ENCODE results near the gene HPCAL1. TPM values are rescaled to one million over a fixed set of nuclear protein-coding genes. Genes with fewer than 3 reads are reported as not detected.
"Not testable (repeated sequence)": the region's sequence is repeated elsewhere in the genome, so short reads cannot be mapped to it uniquely, and the experiment has no call there.

Gene HPCAL1
- total RNA-seq, 2 donors from 2014 or later = 43.9 to 52.0 TPM

GRCh38 chr2:10435820-10436204, 133.1 kb downstream of the HPCAL1 start:
- Mint-ChIP-seq H3K27me3 (ENCODE audit: low read depth) (peaks cover 8% of the 10 kb centered on the region), H3K27ac (no peak overlapping the region), H3K9me3 (no peaks in the 10 kb centered on the region), H3K36me3 (ENCODE audit: insufficient read depth in 2 of 2) (peaks cover 0 to 7% of the 10 kb centered on the region in 2 donors), H3K4me1 (ENCODE audit: low read depth) (peaks cover 11% of the 10 kb centered on the region), H3K4me3 (no peak overlapping the region)
- ATAC-seq (replicated peaks in 1 of 2) = no peak
- DNase-seq = no peak

DNA sequence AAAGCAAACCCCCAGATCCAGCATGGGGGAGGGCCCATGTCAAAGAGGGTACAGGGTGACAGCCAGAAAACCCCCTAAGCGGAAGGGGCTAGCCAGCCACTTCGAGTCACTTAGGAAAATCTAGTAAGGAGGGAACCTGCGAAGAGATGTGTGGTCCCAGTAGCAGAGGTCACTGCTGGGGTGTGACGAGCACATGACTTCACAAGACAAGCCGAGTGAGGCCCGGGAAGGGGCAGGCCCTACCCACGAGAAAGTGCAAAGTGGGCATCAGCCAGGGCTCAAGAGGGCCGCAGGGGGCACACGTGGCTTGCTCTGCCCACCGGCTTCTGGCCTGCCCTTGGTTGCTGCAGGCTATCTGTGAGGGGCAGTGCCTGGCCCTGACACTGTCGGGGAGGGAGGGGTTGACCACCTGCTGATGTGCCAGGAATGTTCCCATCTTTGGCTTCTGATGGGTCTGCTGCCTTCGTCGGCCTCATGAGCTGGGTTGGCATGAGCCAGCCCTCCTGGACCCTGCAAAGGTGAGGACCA, 133.9 kb downstream of the HPCAL1 start:
- Mint-ChIP-seq H3K36me3 (ENCODE audit: insufficient read depth in 2 of 2) (peaks cover 3 to 11% of the 10 kb centered on the region in 2 donors), H3K27me3 (ENCODE audit: low read depth) (peaks cover 8% of the 10 kb centered on the region), H3K4me3 (no peak overlapping the region), H3K9me3 (no peaks in the 10 kb centered on the region), H3K27ac (no peak overlapping the region), H3K4me1 (ENCODE audit: low read depth) (peaks cover 11% of the 10 kb centered on the region)
- DNase-seq (no peak), ATAC-seq (replicated peaks in 1 of 2) (no peak)

DNA sequence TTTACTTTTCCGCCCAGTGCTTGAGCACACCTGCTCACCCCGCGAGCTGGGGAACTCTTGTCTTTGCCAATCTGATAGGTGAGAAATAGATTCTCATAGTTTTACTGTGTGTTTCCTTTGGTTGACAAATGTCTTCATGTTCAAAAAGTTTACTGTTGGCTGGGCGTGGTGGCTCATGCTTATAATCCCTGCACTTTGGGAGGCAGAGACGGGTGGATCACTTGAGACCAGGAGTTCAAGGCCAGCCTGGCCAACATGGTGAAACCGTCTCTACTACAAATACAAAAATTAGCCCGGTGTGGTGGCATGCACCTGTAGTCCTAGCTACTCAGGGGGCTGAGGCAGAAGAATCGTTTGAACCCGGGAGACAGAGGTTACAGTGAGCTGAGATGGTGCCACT, 135.1 kb downstream of the HPCAL1 start:
- Mint-ChIP-seq H3K36me3 (ENCODE audit: insufficient read depth in 2 of 2) (peaks cover 7 to 20% of the 10 kb centered on the region in 2 donors), H3K4me3 (no peak overlapping the region), H3K27ac (no peak overlapping the region), H3K4me1 (ENCODE audit: low read depth) (peaks cover 16% of the 10 kb centered on the region), H3K27me3 (ENCODE audit: low read depth) (peaks cover 8% of the 10 kb centered on the region), H3K9me3 (no peaks in the 10 kb centered on the region)
- DNase-seq (no peak), ATAC-seq (replicated peaks in 1 of 2) (no peak)

DNA sequence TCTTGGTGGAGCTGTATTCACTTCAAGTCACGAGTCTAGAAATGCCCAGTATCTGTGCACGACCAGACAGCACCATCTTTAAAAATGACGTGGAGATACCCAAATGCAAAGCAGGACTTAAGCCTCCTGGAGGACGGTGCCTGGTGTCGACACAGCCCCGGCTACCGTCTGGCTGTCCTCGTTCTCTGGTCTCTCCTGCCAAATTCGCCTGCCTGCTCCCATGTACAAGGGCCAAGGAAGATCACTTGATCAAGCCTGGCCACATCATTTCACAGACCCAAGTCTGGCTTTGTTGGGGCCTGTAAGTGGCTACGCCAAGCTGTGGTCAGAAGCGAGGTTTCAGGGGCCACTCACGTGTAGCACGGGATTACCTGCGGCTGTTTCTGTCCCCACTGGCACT, 136.0 kb downstream of the HPCAL1 start:
- Mint-ChIP-seq H3K27ac (no peak overlapping the region), H3K4me1 (ENCODE audit: low read depth) (peaks cover 20% of the 10 kb centered on the region)
- no peak for DNase-seq

DNA sequence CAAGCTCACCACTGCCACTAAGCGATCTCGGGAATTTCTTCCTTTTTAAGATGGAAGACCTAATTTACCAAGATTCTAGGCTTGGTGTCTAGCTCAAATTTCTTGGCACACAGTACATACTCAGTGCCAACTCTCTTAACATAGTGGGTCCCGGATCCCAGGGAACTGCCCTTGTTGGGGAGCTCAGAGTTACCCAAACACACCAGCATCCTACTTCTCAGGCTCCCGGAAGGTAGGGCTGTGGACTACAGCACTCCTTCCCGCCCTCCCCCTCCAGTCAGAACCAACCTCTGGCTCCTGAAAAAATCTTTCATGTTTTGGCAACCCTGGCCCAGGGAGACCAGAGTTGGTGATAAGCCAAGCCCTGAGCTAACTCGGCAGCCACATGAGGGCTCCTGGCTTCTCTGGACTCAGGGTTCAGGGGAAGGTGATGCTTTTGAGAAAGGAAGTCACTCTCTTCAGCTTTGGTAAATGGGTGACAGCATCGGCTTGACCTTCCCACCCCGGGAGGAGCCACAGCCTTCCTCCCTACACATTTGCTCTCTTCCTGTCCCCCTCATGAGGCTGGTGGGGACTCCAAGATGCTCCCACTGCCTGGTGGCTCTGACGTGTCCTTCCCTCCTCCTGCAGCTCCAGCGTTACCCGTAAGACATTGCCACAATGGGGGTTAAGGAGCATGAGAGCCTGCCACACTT, 136.6 kb downstream of the HPCAL1 start:
- ATAC-seq (replicated peaks in 1 of 2) (no peak), DNase-seq (no peak)
- H3K4me3 Mint-ChIP-seq = no peak overlapping the region
- H3K27ac Mint-ChIP-seq = no peak overlapping the region
- peaks cover 27% of the 10 kb centered on the region for H3K4me1 Mint-ChIP-seq (ENCODE audit: low read depth)
- no peaks in the 10 kb centered on the region for H3K9me3 Mint-ChIP-seq
- H3K36me3 Mint-ChIP-seq (ENCODE audit: insufficient read depth in 2 of 2) = peaks cover 15 to 34% of the 10 kb centered on the region in 2 donors
- no peaks in the 10 kb centered on the region for H3K27me3 Mint-ChIP-seq (ENCODE audit: low read depth)

More for the DNA sequence above, 136.0 kb downstream of the HPCAL1 start:
- Mint-ChIP-seq H3K4me3 (no peak overlapping the region), H3K36me3 (ENCODE audit: insufficient read depth in 2 of 2) (peaks cover 12 to 29% of the 10 kb centered on the region in 2 donors), H3K9me3 (no peaks in the 10 kb centered on the region), H3K27me3 (ENCODE audit: low read depth) (no peaks in the 10 kb centered on the region)
- ATAC-seq (replicated peaks in 1 of 2) = no peak

DNA sequence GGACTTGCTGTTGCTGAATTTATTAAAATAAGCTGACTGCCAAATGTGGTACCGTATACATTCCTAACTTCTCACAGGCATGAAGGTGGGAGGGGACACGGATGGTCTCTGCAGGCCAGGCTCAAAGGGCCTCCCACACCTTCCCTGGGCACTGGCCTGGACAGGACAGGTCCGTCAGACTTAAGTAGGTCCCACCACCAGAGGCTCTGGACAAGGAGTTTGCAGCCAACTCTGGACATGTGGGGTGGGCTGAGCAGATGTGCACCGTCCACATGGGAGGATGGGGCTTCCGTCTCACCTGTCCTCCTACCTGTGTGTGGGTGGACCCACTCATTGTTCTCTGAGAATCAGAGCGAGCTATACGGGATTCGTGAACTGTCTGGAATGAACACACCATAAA, 137.3 kb downstream of the HPCAL1 start:
- Mint-ChIP-seq H3K27ac (no peak overlapping the region), H3K27me3 (ENCODE audit: low read depth) (no peaks in the 10 kb centered on the region), H3K4me3 (no peak overlapping the region), H3K4me1 (ENCODE audit: low read depth) (peaks cover 33% of the 10 kb centered on the region), H3K36me3 (ENCODE audit: insufficient read depth in 2 of 2) (peaks cover 16 to 35% of the 10 kb centered on the region in 2 donors), H3K9me3 (no peaks in the 10 kb centered on the region)
- ATAC-seq (replicated peaks in 1 of 2) (no peak), DNase-seq (no peak)

DNA sequence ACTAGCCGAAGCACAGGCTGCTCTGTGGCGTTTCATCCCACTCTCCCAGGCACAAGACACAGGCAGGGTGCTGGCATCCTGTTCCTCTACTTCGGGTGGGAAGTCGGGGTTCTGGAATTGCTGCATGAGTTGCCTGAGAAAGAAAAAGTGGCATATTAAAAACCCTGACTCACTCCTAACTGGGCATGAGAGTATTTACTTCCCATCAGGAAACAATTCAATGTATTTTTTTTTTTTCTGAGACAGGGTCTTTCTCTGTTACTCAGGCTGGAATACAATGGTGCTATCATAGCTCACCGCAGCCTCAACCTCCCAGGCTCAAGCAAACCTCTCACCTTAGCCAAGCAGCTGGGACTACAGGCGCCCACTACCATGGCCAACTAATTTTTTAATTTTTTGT, 138.0 kb downstream of the HPCAL1 start:
- no peak for DNase-seq
- no peaks in the 10 kb centered on the region for H3K9me3 Mint-ChIP-seq
- H3K27ac Mint-ChIP-seq = no peak overlapping the region
- H3K36me3 Mint-ChIP-seq (ENCODE audit: insufficient read depth in 2 of 2) = peaks cover 16 to 35% of the 10 kb centered on the region in 2 donors
- H3K4me3 Mint-ChIP-seq = no peak overlapping the region
- no peak for ATAC-seq (replicated peaks in 1 of 2)
- no peaks in the 10 kb centered on the region for H3K27me3 Mint-ChIP-seq (ENCODE audit: low read depth)
- H3K4me1 Mint-ChIP-seq (ENCODE audit: low read depth) = peaks cover 41% of the 10 kb centered on the region

DNA sequence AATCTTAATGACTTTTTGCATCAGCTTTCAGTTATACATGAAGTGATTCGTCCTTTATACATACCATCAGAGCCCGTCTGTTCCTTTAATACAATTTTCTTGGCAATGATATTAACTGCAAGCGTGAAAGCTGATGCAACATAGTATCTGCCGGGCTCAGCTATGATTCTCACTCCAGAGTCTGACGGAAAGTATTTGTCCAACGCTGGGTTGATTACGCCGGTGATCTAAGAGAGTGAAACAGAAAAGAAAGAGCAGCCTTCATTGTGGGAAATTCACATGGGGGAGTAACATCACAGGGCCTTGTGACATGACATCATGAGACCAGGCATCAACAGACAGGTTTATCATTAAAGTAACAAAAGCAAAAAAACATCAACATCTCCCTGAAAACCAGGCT, 139.2 kb downstream of the HPCAL1 start:
- peaks cover 50% of the 10 kb centered on the region for H3K4me1 Mint-ChIP-seq (ENCODE audit: low read depth)
- peak; percentile 42 to 50 for ATAC-seq (replicated peaks in 1 of 2)

DNA sequence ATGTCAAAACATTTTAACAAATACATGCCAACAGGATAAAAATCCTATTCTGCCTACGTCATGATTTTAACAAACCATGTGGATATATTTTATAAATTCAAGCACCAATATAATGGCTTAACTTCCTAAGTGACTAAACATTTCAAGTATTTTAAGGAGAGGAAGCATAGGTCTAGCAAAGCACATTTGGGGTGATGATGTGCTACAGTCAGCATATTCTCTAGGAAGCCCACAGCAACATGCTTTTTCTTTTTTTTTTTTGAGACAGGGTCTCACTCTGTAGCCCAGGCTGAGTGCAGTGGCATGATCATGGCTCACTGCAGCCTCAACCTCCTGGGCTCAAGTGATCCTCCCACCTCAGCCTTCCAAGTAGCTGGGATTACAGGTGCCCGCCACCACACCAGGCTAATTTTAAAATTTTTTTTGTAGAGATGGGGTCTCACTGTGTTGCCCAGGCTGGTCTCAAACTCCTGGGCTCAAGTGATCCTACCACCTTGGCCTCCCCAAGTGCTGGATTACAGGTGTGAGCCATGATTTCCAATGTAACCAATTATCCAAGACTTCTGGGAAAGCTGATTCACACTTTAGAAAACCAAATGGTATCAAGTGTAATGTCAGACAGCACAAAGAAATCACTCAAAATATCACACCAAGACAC, 139.9 kb downstream of the HPCAL1 start:
- H3K36me3 Mint-ChIP-seq (ENCODE audit: insufficient read depth in 2 of 2) = peaks cover 16 to 35% of the 10 kb centered on the region in 2 donors
- peaks cover 57% of the 10 kb centered on the region for H3K4me1 Mint-ChIP-seq (ENCODE audit: low read depth)
- H3K9me3 Mint-ChIP-seq; DNase-seq; ATAC-seq (replicated peaks in 1 of 2); H3K27me3 Mint-ChIP-seq (ENCODE audit: low read depth): not testable (repeated sequence)
- peak overlapping the region; percentile 31 for H3K27ac Mint-ChIP-seq
- H3K4me3 Mint-ChIP-seq = peak overlapping the region in 1 of 2 donors; percentile 49

More for the DNA sequence above, 139.2 kb downstream of the HPCAL1 start:
- peak in 1 of 2 donors; percentile 35 for DNase-seq
- Mint-ChIP-seq H3K4me3 (peak overlapping the region; percentile 29 to 45), H3K27me3 (ENCODE audit: low read depth) (no peaks in the 10 kb centered on the region), H3K27ac (peak overlapping the region; percentile 17), H3K9me3 (no peaks in the 10 kb centered on the region), H3K36me3 (ENCODE audit: insufficient read depth in 2 of 2) (peaks cover 16 to 35% of the 10 kb centered on the region in 2 donors)

DNA sequence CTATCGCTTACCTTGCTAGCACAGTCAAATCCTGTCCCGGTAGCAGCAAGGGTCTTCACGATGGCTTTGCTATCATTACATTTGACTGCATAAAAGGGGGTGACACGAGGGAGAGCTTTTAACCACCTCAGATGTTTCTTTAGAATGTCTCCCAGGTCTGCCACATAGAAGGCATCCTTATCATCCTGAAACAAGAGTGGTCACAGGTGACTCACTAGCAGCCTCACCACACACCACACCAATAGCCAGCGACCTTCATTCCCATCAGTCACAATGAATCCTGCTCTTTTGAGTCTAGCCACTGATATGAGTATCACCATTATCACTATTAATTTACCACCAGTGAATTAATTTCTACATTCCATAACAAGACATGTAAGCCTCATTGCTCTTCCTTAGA, 141.8 kb downstream of the HPCAL1 start:
- H3K36me3 Mint-ChIP-seq (ENCODE audit: insufficient read depth in 2 of 2) = peaks cover 16 to 35% of the 10 kb centered on the region in 2 donors
- H3K9me3 Mint-ChIP-seq = no peaks in the 10 kb centered on the region
- ATAC-seq (replicated peaks in 1 of 2) (peak; percentile 55 to 56), DNase-seq (peak; percentile 78 to 81)
- peak overlapping the region; percentile 35 for H3K27ac Mint-ChIP-seq
- no peaks in the 10 kb centered on the region for H3K27me3 Mint-ChIP-seq (ENCODE audit: low read depth)
- peak overlapping the region; percentile 55 to 71 for H3K4me3 Mint-ChIP-seq
- peaks cover 63% of the 10 kb centered on the region for H3K4me1 Mint-ChIP-seq (ENCODE audit: low read depth)

DNA sequence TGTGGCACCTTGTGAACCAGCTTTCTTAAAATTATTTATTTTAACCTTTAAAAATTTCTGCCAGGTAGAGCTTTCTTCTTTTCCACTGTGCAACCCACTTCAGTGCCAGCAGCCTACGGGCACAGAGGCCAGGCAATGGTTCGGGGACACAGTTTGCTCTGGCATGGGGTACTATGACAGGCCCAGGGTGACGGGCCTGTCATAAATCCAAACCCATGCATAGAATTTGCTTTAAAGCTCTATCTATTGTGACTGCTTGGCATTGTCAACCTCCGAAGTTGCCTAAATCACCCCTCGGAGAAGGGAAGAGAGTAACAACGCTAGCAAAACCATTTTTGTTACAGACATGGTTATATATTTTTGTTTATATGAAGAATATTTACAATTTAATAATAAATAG, 143.9 kb downstream of the HPCAL1 start:
- H3K27me3 Mint-ChIP-seq (ENCODE audit: low read depth) = no peaks in the 10 kb centered on the region

DNA sequence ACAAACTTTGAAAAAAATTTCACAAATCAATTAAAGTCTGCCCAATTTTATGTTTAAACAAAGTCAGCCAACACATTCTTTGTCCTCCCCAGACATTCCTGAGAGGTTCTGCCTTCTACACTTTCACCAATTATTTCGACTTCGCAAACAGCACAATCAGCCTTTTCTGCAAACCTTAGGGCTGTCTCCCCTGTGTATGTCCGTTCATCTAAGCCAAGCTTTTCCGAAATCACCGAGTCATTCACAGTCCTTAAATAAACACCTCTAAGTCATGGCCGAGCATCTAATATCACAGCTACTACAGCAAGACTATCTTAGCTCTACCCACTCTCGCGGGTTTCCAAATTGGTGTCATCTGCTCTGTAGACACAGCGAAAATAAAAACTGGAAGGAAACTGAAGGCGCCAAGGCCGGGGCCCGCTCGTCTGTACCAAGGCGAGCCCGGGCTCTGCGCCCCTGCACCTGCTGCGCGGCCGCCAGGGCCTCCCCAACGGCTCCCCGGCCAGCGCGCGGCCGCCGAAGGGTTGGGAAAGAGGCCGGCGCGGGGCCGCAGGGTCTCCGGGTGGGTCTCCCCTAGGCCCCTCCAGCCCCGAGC, 144.7 kb downstream of the HPCAL1 start:
- Mint-ChIP-seq H3K36me3 (ENCODE audit: insufficient read depth in 2 of 2) (peaks cover 9 to 17% of the 10 kb centered on the region in 2 donors), H3K4me1 (ENCODE audit: low read depth) (peaks cover 71% of the 10 kb centered on the region), H3K4me3 (peak overlapping the region; percentile 86 to 90), H3K27ac (peak overlapping the region; percentile 81), H3K9me3 (no peaks in the 10 kb centered on the region), H3K27me3 (ENCODE audit: low read depth) (no peaks in the 10 kb centered on the region)
- DNase-seq (peak in 1 of 2 donors; percentile 67), ATAC-seq (replicated peaks in 1 of 2) (peak; percentile 27 to 30)

More for the DNA sequence above, 143.9 kb downstream of the HPCAL1 start:
- Mint-ChIP-seq H3K36me3 (ENCODE audit: insufficient read depth in 2 of 2) (peaks cover 13 to 25% of the 10 kb centered on the region in 2 donors), H3K27ac (no peak overlapping the region), H3K4me1 (ENCODE audit: low read depth) (peaks cover 77% of the 10 kb centered on the region), H3K4me3 (peak overlapping the region; percentile 55 to 71), H3K9me3 (no peaks in the 10 kb centered on the region)
- ATAC-seq (replicated peaks in 1 of 2) = no peak
- DNase-seq = no peak

All from activated T-cell treated with anti-CD3 and anti-CD28 coated beads, Interleukin-2, amount 50 U/mL, for 72 hours (primary cell).